ENCODE measurements around the gene LONRF2. TPM values are rescaled to one million over a fixed set of nuclear protein-coding genes. Genes with fewer than 3 reads are reported as not detected.

LONRF2 gene
- total RNA-seq, 3 donors from 2014 or later (not counting 1 experiment from before 2014, with no cell fraction given): not detected

DNA sequence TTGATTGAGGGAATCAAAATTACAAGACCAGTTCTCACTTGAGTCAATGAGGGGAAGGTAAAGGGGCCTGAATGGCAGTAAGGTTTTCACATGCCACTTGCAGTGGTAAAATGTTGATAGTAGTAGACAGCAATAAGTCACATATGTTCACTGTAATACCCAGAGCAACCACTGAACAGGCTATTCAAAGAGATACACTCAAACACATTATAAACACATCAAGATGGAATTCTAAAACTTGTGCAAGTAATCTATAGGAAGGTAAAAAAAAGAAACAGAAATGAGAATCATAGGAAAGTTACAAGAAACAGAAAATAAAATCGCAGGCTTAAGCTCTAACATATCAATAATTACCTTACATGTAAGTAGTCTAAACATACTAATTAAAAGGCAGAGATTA, 93.3 kb downstream of the LONRF2 start:
- no peak overlapping the region for H3K27ac ChIP-seq (ENCODE audit: low read length)
- no peaks in the 10 kb centered on the region for H3K27me3 ChIP-seq (ENCODE audit: control insufficient read depth, insufficient read depth, low read length)
- H3K4me1 ChIP-seq (ENCODE audit: control insufficient read depth, insufficient read depth, low read length): no peaks in the 10 kb centered on the region
- no peaks in the 10 kb centered on the region for H3K36me3 ChIP-seq (ENCODE audit: control insufficient read depth, insufficient read depth, low read length)
- TF ChIP-seq, protein P1, sequence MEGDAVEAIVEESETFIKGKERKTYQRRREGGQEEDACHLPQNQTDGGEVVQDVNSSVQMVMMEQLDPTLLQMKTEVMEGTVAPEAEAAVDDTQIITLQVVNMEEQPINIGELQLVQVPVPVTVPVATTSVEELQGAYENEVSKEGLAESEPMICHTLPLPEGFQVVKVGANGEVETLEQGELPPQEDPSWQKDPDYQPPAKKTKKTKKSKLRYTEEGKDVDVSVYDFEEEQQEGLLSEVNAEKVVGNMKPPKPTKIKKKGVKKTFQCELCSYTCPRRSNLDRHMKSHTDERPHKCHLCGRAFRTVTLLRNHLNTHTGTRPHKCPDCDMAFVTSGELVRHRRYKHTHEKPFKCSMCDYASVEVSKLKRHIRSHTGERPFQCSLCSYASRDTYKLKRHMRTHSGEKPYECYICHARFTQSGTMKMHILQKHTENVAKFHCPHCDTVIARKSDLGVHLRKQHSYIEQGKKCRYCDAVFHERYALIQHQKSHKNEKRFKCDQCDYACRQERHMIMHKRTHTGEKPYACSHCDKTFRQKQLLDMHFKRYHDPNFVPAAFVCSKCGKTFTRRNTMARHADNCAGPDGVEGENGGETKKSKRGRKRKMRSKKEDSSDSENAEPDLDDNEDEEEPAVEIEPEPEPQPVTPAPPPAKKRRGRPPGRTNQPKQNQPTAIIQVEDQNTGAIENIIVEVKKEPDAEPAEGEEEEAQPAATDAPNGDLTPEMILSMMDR (IDR thresholded peaks at IDR 0.05): no peak
- ATAC-seq: no peak
- no peak overlapping the region for H3K4me3 Mint-ChIP-seq
- H3K9me3 ChIP-seq (ENCODE audit: control insufficient read depth, insufficient read depth, low read length): no peaks in the 10 kb centered on the region
- no peak for DNase-seq
- no peaks in the 10 kb centered on the region for H3K4me1 Mint-ChIP-seq
- H3K36me3 Mint-ChIP-seq: no peaks in the 10 kb centered on the region
- no CpG with 5 or more reads among the region's 1 CpG for WGBS (ENCODE audit: insufficient coverage)
- intact Hi-C loops (cut with micrococcal nuclease): no loop called here
- H3K9me3 Mint-ChIP-seq: no peaks in the 10 kb centered on the region
- H3K4me3 ChIP-seq (ENCODE audit: low read length): no peak overlapping the region
- peaks cover 8 to 11% of the 10 kb centered on the region in 2 donors for H3K27me3 Mint-ChIP-seq (ENCODE audit: low read depth in 2 of 2)
- H3K27ac Mint-ChIP-seq: no peak overlapping the region

DNA sequence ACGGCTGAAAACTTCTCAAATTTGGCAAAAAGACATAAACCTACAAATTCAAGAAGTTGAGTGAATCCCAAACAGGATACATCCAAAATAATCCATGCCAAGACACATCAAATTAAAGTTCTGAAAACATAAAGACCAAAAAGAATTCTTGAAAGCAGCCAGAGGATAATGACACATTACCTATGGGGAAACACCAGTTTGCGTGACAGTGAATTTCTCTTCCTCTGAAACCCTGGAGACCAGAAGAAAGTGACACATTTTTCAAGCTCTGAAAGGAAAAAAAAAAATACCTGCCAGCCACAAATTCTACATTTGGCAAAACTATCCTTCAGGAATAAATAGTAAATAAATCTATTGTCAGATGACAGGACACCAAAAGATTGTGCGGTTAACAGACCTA, 93.9 kb downstream of the LONRF2 start:
- no peaks in the 10 kb centered on the region for H3K4me1 ChIP-seq (ENCODE audit: control insufficient read depth, insufficient read depth, low read length)
- H3K36me3 Mint-ChIP-seq: no peaks in the 10 kb centered on the region
- H3K4me3 ChIP-seq (ENCODE audit: low read length): no peak overlapping the region
- TF ChIP-seq, protein P1 (IDR thresholded peaks at IDR 0.05): no peak
- H3K27ac Mint-ChIP-seq: no peak overlapping the region
- H3K36me3 ChIP-seq (ENCODE audit: control insufficient read depth, insufficient read depth, low read length): no peaks in the 10 kb centered on the region
- H3K27me3 Mint-ChIP-seq (ENCODE audit: low read depth in 2 of 2): peaks cover 9 to 13% of the 10 kb centered on the region in 2 donors
- no peaks in the 10 kb centered on the region for H3K9me3 ChIP-seq (ENCODE audit: control insufficient read depth, insufficient read depth, low read length)
- H3K9me3 Mint-ChIP-seq: no peaks in the 10 kb centered on the region
- no peak overlapping the region for H3K4me3 Mint-ChIP-seq
- WGBS (ENCODE audit: insufficient coverage): 87% methylated on average over 3 of the region's 3 CpGs
- no peak overlapping the region for H3K27ac ChIP-seq (ENCODE audit: low read length)
- ATAC-seq (no peak), DNase-seq (no peak)
- no peaks in the 10 kb centered on the region for H3K4me1 Mint-ChIP-seq
- intact Hi-C loops (cut with micrococcal nuclease): no loop called here
- no peaks in the 10 kb centered on the region for H3K27me3 ChIP-seq (ENCODE audit: control insufficient read depth, insufficient read depth, low read length)

DNA sequence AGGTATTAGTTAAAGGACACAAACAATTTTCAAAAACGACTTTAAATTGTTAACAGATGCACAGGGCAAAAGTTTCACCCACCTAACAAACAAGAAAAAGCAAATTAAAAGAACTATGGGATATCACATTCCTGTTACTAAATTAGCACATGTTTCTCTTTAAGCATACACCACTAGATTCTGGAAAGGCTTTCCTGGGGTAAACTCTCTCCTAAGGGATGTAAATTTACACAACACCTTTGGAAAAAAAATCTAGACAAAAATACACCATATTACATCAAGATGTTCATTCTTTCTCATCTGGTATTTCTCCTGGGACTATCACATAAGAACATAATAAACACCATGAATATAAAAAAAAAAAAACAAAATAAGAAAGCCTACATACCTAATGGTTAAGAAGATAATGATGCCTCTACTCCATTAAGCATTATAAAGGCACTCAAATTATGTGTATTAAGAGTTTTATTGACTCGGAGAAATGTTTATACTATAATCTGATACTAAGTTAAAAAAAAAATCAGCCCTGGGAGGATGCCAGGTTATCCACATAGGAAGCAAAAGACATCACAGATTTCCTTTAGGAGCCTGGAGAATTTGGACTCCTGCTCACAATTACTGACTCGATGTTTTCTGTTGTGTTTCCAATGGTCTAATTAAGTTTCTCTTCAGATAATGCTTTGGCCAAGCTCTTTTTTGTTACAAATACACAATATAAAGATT, 97.2 kb downstream of the LONRF2 start:
- H3K4me1 ChIP-seq (ENCODE audit: control insufficient read depth, insufficient read depth, low read length): no peaks in the 10 kb centered on the region
- no peak overlapping the region for H3K27ac ChIP-seq (ENCODE audit: low read length)
- H3K4me3 ChIP-seq (ENCODE audit: low read length): no peak overlapping the region
- no peak overlapping the region for H3K27ac Mint-ChIP-seq
- no peaks in the 10 kb centered on the region for H3K36me3 Mint-ChIP-seq
- TF ChIP-seq, protein P1 (IDR thresholded peaks at IDR 0.05): no peak
- H3K36me3 ChIP-seq (ENCODE audit: control insufficient read depth, insufficient read depth, low read length): no peaks in the 10 kb centered on the region
- H3K27me3 ChIP-seq (ENCODE audit: control insufficient read depth, insufficient read depth, low read length): no peaks in the 10 kb centered on the region
- DNase-seq: no peak
- H3K9me3 ChIP-seq (ENCODE audit: control insufficient read depth, insufficient read depth, low read length): no peaks in the 10 kb centered on the region
- no peaks in the 10 kb centered on the region for H3K4me1 Mint-ChIP-seq
- peaks cover 9 to 24% of the 10 kb centered on the region in 2 donors for H3K27me3 Mint-ChIP-seq (ENCODE audit: low read depth in 2 of 2)
- H3K9me3 Mint-ChIP-seq: no peaks in the 10 kb centered on the region
- ATAC-seq: no peak
- H3K4me3 Mint-ChIP-seq: no peak overlapping the region
- 88% methylated on average over 2 of the region's 3 CpGs for WGBS (ENCODE audit: insufficient coverage)
- intact Hi-C loops (cut with micrococcal nuclease): no loop called here

DNA sequence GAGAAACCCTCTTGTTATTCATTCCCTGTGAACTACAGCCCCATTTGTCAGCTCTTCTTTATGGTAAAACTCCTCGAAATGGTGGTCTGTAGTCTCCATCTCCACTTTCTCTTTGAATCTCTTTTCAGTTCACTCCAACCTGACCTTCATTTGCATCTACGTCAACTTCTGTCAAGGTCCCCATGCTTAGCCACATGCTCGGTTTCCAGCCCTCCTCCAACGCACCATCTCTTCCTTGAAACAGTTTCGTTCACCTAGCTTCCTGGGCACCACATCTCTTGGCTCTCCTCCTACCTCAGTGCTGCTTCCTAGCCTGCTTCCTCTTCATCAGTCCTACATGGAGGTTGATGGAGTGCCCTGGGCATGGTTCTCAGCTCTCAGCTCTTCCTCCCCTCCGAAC, 98.8 kb downstream of the LONRF2 start:
- Histone ChIP-seq H3K27me3 (ENCODE audit: control insufficient read depth, insufficient read depth, low read length) (no peaks in the 10 kb centered on the region), H3K9me3 (ENCODE audit: control insufficient read depth, insufficient read depth, low read length) (no peaks in the 10 kb centered on the region), H3K36me3 (ENCODE audit: control insufficient read depth, insufficient read depth, low read length) (no peaks in the 10 kb centered on the region), H3K27ac (ENCODE audit: low read length) (no peak overlapping the region), H3K4me3 (ENCODE audit: low read length) (no peak overlapping the region), H3K4me1 (ENCODE audit: control insufficient read depth, insufficient read depth, low read length) (no peaks in the 10 kb centered on the region)
- H3K36me3 Mint-ChIP-seq: no peaks in the 10 kb centered on the region
- 93% methylated on average over 6 of the region's 6 CpGs for WGBS (ENCODE audit: insufficient coverage)
- TF ChIP-seq, protein P1 (IDR thresholded peaks at IDR 0.05): no peak
- no peak overlapping the region for H3K4me3 Mint-ChIP-seq
- no peak overlapping the region for H3K27ac Mint-ChIP-seq
- DNase-seq (no peak), ATAC-seq (no peak)
- H3K9me3 Mint-ChIP-seq: no peaks in the 10 kb centered on the region
- intact Hi-C loops (cut with micrococcal nuclease): no loop called here
- no peaks in the 10 kb centered on the region for H3K4me1 Mint-ChIP-seq
- H3K27me3 Mint-ChIP-seq (ENCODE audit: low read depth in 2 of 2): peaks cover 9 to 22% of the 10 kb centered on the region in 2 donors

Measured in natural killer cell (primary cell).